ENCODE results near the gene DICER1. TPM values are rescaled to one million over a fixed set of nuclear protein-coding genes. Genes with fewer than 3 reads are reported as not detected.
A peak's percentile ranks its signal among the peaks of the same experiment; 100 is the strongest.
"Not testable (repeated sequence)": the region's sequence is repeated elsewhere in the genome, so short reads cannot be mapped to it uniquely, and the experiment has no call there.

Gene DICER1, protein sequence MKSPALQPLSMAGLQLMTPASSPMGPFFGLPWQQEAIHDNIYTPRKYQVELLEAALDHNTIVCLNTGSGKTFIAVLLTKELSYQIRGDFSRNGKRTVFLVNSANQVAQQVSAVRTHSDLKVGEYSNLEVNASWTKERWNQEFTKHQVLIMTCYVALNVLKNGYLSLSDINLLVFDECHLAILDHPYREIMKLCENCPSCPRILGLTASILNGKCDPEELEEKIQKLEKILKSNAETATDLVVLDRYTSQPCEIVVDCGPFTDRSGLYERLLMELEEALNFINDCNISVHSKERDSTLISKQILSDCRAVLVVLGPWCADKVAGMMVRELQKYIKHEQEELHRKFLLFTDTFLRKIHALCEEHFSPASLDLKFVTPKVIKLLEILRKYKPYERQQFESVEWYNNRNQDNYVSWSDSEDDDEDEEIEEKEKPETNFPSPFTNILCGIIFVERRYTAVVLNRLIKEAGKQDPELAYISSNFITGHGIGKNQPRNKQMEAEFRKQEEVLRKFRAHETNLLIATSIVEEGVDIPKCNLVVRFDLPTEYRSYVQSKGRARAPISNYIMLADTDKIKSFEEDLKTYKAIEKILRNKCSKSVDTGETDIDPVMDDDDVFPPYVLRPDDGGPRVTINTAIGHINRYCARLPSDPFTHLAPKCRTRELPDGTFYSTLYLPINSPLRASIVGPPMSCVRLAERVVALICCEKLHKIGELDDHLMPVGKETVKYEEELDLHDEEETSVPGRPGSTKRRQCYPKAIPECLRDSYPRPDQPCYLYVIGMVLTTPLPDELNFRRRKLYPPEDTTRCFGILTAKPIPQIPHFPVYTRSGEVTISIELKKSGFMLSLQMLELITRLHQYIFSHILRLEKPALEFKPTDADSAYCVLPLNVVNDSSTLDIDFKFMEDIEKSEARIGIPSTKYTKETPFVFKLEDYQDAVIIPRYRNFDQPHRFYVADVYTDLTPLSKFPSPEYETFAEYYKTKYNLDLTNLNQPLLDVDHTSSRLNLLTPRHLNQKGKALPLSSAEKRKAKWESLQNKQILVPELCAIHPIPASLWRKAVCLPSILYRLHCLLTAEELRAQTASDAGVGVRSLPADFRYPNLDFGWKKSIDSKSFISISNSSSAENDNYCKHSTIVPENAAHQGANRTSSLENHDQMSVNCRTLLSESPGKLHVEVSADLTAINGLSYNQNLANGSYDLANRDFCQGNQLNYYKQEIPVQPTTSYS (N-terminal part only)
- polyA plus RNA-seq (ENCODE audit: insufficient read length in 10 of 10), result 10 to 100 TPM; 32.6 to 52.1 (median 42.4) TPM
- long read RNA-seq, donor 1, partial matches to known transcripts, result 6 of 7 reads
- long read RNA-seq, donor 1, other reads (novel, unspliced or antisense), result 0 of 7 reads
- long read RNA-seq, donor 2, partial matches to known transcripts, result 0 of 1 reads
- long read RNA-seq, donor 2, other reads (novel, unspliced or antisense), result 0 of 1 reads
- long read RNA-seq, donor 3, result 0 reads
- long read RNA-seq, donor 4, partial matches to known transcripts, result 10 of 11 reads
- long read RNA-seq, donor 4, other reads (novel, unspliced or antisense), result 0 of 11 reads
- long read RNA-seq, donor 5, partial matches to known transcripts, result 5 of 5 reads
- long read RNA-seq, donor 5, other reads (novel, unspliced or antisense), result 0 of 5 reads
- long read RNA-seq, donor 6, partial matches to known transcripts, result 11 of 12 reads
- long read RNA-seq, donor 6, other reads (novel, unspliced or antisense), result 0 of 12 reads
- long read RNA-seq, donor 7, partial matches to known transcripts, result 13 of 13 reads
- long read RNA-seq, donor 7, other reads (novel, unspliced or antisense), result 0 of 13 reads
- long read RNA-seq, donor 8, partial matches to known transcripts, result 21 of 21 reads
- long read RNA-seq, donor 8, other reads (novel, unspliced or antisense), result 0 of 21 reads
- long read RNA-seq, donor 9, result 0 reads

DNA sequence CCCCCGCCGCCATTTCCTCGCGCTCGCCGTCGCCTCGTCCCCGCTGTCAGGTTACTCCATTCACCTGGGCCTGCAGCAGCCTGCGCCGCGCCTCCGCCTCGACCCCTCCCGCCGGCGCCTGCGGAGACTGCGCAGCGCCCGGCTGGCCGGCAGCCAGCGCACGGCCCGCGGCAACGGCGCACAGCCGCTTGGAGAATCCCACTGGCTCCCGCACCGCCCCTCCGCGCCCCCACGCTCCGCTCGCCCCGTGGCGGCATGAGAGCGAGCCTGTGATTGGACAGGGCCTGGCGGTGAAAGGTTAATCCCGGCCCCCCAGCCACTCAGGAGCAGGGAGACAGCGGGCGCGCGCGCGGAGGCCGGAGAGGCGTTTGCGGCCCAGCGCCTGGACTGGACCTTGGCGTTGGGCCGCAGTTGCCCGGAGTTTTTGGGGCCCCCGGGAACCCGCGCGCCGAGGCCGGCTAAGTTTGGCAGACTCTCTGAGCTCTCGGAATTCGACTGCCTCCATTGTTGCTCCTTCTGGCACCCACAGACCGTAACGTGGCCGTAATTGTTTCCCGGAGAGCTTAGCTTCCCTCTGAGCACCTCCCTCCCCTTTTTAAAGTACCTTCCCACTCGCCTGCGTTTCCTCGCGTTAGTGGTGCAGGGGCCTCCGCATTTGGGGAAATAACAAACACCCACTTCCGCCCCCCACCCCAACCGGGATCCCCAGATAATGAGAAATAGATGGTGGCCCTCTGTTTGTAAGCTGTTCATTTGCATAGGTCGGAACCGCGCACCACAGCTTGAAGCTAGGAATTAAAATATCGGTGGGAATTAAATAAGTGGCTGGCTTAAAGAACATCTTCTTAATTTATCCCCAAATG is at the start of gene DICER1:
DICER1 (minus strand) TSS at position 203 of the 863 bp plus-strand sequence. CDS start 24,071 bp downstream, outside the sequence.
- DNase-seq, result peak; percentile 95 to 98 (median 96)

DNA sequence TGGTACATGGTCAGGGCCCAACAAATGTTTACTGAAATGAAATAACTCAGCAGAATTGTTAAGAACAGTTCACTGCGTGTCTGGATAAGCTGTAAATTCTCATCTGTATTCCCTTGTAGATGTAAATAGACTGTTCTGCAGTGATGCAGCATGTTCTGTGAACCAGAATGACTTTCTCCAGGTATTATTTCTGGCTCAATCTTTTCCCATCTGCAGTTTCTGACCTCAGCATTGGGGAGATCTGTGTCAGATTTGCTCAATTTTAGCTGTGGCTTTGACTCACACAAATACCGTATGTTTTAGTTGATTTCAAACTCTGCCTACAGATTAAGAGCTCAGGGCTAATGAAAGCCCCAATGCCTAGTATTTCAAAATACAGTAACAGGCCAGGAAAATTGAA is 49.2 kb upstream of the DICER1 start:
- DNase-seq, result no peak

- no peak for DNase-seq
Observed at GRCh38 chr14:95204705-95205104, 47.4 kb upstream of the DICER1 start.

DNA sequence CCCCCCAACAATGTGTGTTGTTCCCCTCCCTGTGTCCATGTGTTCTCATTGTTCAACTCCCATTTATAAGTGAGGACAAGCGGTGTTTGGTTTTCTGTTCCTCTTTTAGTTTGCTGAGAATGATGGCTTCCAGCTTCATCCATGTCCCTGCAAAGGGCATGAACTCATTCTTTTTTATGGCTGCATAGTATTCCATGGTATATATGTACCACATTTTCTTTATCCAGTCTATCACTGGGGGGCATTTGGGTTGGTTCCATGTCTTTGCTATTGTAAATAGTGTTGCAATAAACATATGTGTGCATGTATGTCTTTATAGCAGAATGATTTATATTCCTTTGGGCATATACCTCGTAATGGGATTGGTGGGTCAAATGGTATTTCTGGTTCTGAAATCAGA is 44.4 kb upstream of the DICER1 start:
- not testable (repeated sequence) for DNase-seq

GRCh38 chr14:95200404-95200803 is 43.1 kb upstream of the DICER1 start:
- DNase-seq, result no peak

DNA sequence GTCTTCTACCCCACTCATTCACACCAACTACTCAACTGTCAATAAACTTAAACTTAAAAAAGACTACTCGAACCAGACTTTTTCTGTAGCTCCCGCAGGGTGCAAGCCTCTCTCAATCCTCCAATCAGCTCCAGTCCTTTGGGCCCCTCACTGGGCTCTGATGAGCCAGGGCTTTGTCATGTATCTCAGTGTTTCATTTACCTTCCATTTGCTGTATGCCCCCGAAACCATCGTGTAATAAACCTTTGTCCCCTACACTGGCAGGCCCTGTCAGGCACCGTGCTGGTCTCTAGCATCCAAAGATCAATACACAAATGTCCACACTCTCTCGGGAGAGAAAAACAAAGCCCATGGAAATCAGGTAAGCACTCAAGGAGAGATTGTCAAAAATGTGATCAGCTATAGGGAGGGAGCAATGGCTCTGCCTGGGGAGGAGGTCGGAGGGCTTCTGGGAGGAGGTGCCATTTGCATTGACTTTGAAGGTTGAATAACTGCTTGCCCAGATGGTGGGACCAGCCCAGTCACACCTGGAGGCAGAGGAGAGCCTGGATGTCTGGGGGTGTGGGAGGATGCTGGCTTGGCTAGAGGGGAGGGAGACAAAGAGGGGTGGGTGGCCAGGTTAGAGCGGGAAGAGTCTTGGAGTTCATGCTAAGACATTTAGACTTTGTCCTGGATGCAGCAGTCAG is 42.1 kb upstream of the DICER1 start:
- no peak for DNase-seq

- DNase-seq, result no peak
Observed at GRCh38 chr14:95198320-95198719, 41.0 kb upstream of the DICER1 start.

DNA sequence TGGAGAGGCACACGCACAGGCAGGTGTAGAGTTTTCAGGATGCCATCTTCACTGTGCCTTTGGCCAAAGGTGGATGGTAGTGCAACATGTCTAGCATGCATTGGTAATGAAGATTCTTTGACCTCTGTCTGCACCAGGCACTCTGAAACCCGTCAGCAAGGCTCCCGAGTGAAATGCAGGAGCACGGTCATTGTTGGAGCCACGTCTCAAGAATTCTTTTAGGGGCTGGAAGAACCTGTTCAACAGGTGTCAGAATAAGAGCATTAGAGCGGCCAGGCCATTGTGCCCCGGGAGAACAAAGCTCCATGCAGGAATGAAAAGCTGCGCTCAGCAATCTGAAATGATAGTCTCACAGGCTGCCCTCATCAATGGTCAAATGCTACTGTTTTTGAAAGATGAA is 40.2 kb upstream of the DICER1 start:
- DNase-seq, result no peak

GRCh38 chr14:95196826-95197545 is 39.7 kb upstream of the DICER1 start:
- DNase-seq, result no peak

- DNase-seq, result no peak
Observed at GRCh38 chr14:95196268-95196667, 38.9 kb upstream of the DICER1 start.

- DNase-seq, result no peak
Observed at GRCh38 chr14:95195031-95195430, 37.7 kb upstream of the DICER1 start.

GRCh38 chr14:95193081-95193480 is 35.8 kb upstream of the DICER1 start:
- peak in 1 of 3 donors; percentile 36 for DNase-seq

GRCh38 chr14:95192311-95192710 is 35.0 kb upstream of the DICER1 start:
- no peak for DNase-seq

- no peak for DNase-seq
Observed at GRCh38 chr14:95191445-95192199, 34.3 kb upstream of the DICER1 start.

DNA sequence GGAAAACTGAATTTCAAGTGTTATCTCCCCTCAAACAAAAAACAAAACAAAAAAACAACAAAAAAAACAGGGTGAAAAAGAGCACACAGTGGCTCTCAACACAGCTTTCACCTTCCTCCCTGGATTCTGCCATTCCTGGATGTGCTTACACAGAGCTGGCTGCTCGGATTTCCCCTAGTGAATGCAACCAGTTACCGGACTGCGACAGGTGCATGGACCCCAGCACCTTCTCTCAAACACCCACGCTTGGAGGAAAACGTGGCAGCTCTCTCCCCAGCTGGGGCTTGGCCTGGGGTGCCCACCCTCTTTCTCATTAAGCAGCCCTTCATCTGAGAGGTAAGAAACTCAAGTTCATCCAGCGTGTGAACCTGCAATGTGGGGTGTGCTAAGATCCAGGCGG is 33.5 kb upstream of the DICER1 start:
- DNase-seq, result no peak

GRCh38 chr14:95190346-95190840 is 33.1 kb upstream of the DICER1 start:
- no peak for DNase-seq

Measured in muscle of back (tissue), 13 donors.